SH-SY5Y (cell line): ENCODE data around the gene FKBP3.

ENCODE experiments used
- GATA2 ChIP-seq: IDR thresholded peaks from 2 replicates; pipeline ENCODE4 v1.6.1; 2011; ENCODE audit warnings: mild to moderate bottlenecking, low read depth, low read length
- GATA3 ChIP-seq: IDR thresholded peaks from 2 replicates; pipeline ENCODE4 v1.6.1; 2011; ENCODE audit warnings: low read depth, mild to moderate bottlenecking, low read length, moderate library complexity

DNA sequence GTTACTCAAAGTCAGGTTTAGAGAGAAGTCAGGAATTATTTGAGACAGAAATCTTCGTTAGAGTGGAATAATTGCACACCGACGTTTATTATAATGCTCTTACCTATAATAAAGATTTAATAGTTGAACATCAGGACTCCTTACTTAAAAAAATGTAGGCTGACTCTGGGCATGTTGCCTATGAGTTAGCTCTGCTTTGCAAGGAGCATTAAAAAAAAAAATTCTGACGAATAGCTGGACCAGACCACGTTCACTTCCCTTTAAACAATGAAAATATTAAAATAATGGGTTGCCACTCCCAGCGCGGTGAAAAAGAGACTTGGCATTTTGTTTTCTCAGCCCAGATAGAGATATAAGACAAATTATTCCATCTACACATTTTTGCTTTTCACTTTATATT lies 875 bp upstream of the FKBP3 start:
- TF ChIP-seq GATA2 (no peak), GATA3 (no peak)
